ENCODE data around the gene KLHL18. TPM values are rescaled to one million over a fixed set of nuclear protein-coding genes. Genes with fewer than 3 reads are reported as not detected.
A peak's percentile ranks its signal among the peaks of the same experiment; 100 is the strongest.

The KLHL18 gene
- total and polyA plus RNA-seq, 4 donors = 13.4 to 27.5 (median 17.9) TPM

- H3K27ac ChIP-seq (ENCODE audit: low read depth in 1 of 2, low read length in 1 of 2) = peak overlapping the region in 1 of 2 donors; percentile 13
- no peaks in the 10 kb centered on the region for H3K9me3 ChIP-seq (ENCODE audit: control insufficient read depth in 4 of 4, insufficient read depth in 3 of 4, low read length in 3 of 4)
- ATAC-seq (ENCODE audit: insufficient read depth, low FRiP score) (peak; percentile 89), DNase-seq (peak; percentile 74 to 88 (median 88))
- no peak overlapping the region for H3K9ac ChIP-seq (ENCODE audit: insufficient read depth in 1 of 2, low read length in 2 of 2)
- no peak overlapping the region for H3K4me3 ChIP-seq
- TF ChIP-seq CTCF (IDR thresholded peaks at IDR 0.05; ENCODE audit: control extremely low read depth, extremely low read depth) = peak; percentile 32
- H3K36me3 ChIP-seq (ENCODE audit: control insufficient read depth in 4 of 4, insufficient read depth in 4 of 4, low read length in 4 of 4) = peaks cover 9 to 43% (median 20%) of the 10 kb centered on the region in 4 donors
- no peaks in the 10 kb centered on the region for H3K27me3 ChIP-seq (ENCODE audit: control insufficient read depth in 3 of 3, insufficient read depth in 3 of 3, low read length in 2 of 3)
- 1 to 3% methylated on average over 2 of the region's 2 CpGs for WGBS, 2 donors
- H3K4me1 ChIP-seq (ENCODE audit: control insufficient read depth in 5 of 5, insufficient read depth in 5 of 5, low read length in 5 of 5) = peaks cover 0 to 3% (median 0%) of the 10 kb centered on the region in 5 donors
These were observed 41.6 kb downstream of the KLHL18 start for GRCh38 chr3:47324278-47324865.

GRCh38 chr3:47333907-47334306 is 51.2 kb downstream of the KLHL18 start:
- DNase-seq (no peak), ATAC-seq (ENCODE audit: insufficient read depth, low FRiP score) (no peak)
- H3K27me3 ChIP-seq (ENCODE audit: control insufficient read depth in 3 of 3, insufficient read depth in 3 of 3, low read length in 2 of 3) = no peaks in the 10 kb centered on the region
- no peak overlapping the region for H3K27ac ChIP-seq (ENCODE audit: low read depth in 1 of 2, low read length in 1 of 2)
- no peaks in the 10 kb centered on the region for H3K9me3 ChIP-seq (ENCODE audit: control insufficient read depth in 4 of 4, insufficient read depth in 3 of 4, low read length in 3 of 4)
- H3K9ac ChIP-seq (ENCODE audit: insufficient read depth in 1 of 2, low read length in 2 of 2) = no peak overlapping the region
- peaks cover 17 to 57% (median 33%) of the 10 kb centered on the region in 4 donors for H3K36me3 ChIP-seq (ENCODE audit: control insufficient read depth in 4 of 4, insufficient read depth in 4 of 4, low read length in 4 of 4)
- H3K4me3 ChIP-seq = no peak overlapping the region
- WGBS, 2 donors = 74 to 78% methylated on average over 3 of the region's 3 CpGs
- no peaks in the 10 kb centered on the region for H3K4me1 ChIP-seq (ENCODE audit: control insufficient read depth in 5 of 5, insufficient read depth in 5 of 5, low read length in 5 of 5)
- no peak for TF ChIP-seq CTCF (IDR thresholded peaks at IDR 0.05; ENCODE audit: control extremely low read depth, extremely low read depth)

GRCh38 chr3:47337656-47338055 is 54.9 kb downstream of the KLHL18 start:
- no peak overlapping the region for H3K4me3 ChIP-seq
- no peak overlapping the region for H3K27ac ChIP-seq (ENCODE audit: low read depth in 1 of 2, low read length in 1 of 2)
- TF ChIP-seq CTCF (IDR thresholded peaks at IDR 0.05; ENCODE audit: control extremely low read depth, extremely low read depth) = no peak
- no peaks in the 10 kb centered on the region for H3K9me3 ChIP-seq (ENCODE audit: control insufficient read depth in 4 of 4, insufficient read depth in 3 of 4, low read length in 3 of 4)
- no peak for ATAC-seq (ENCODE audit: insufficient read depth, low FRiP score)
- no peak overlapping the region for H3K9ac ChIP-seq (ENCODE audit: insufficient read depth in 1 of 2, low read length in 2 of 2)
- WGBS, 2 donors = 92 to 96% methylated on average over 5 of the region's 5 CpGs
- H3K27me3 ChIP-seq (ENCODE audit: control insufficient read depth in 3 of 3, insufficient read depth in 3 of 3, low read length in 2 of 3) = no peaks in the 10 kb centered on the region
- no peaks in the 10 kb centered on the region for H3K4me1 ChIP-seq (ENCODE audit: control insufficient read depth in 5 of 5, insufficient read depth in 5 of 5, low read length in 5 of 5)
- peaks cover 18 to 57% (median 25%) of the 10 kb centered on the region in 4 donors for H3K36me3 ChIP-seq (ENCODE audit: control insufficient read depth in 4 of 4, insufficient read depth in 4 of 4, low read length in 4 of 4)
- no peak for DNase-seq

- H3K27ac ChIP-seq (ENCODE audit: low read depth in 1 of 2, low read length in 1 of 2) = no peak overlapping the region
- H3K4me3 ChIP-seq = no peak overlapping the region
- H3K27me3 ChIP-seq (ENCODE audit: control insufficient read depth in 3 of 3, insufficient read depth in 3 of 3, low read length in 2 of 3) = no peaks in the 10 kb centered on the region
- H3K9me3 ChIP-seq (ENCODE audit: control insufficient read depth in 4 of 4, insufficient read depth in 3 of 4, low read length in 3 of 4) = no peaks in the 10 kb centered on the region
- no peak overlapping the region for H3K9ac ChIP-seq (ENCODE audit: insufficient read depth in 1 of 2, low read length in 2 of 2)
- peaks cover 12 to 50% (median 23%) of the 10 kb centered on the region in 4 donors for H3K36me3 ChIP-seq (ENCODE audit: control insufficient read depth in 4 of 4, insufficient read depth in 4 of 4, low read length in 4 of 4)
- ATAC-seq (ENCODE audit: insufficient read depth, low FRiP score) = no peak
- WGBS, 2 donors = 96 to 98% methylated on average over 2 of the region's 2 CpGs
- no peaks in the 10 kb centered on the region for H3K4me1 ChIP-seq (ENCODE audit: control insufficient read depth in 5 of 5, insufficient read depth in 5 of 5, low read length in 5 of 5)
- DNase-seq = no peak
- TF ChIP-seq CTCF (IDR thresholded peaks at IDR 0.05; ENCODE audit: control extremely low read depth, extremely low read depth) = no peak
These were observed 57.2 kb downstream of the KLHL18 start for GRCh38 chr3:47339951-47340350.
